GM21447 (cell line): ENCODE data around the gene SH3RF1.

Experiments used
- ATAC-seq: cut with Tn5 transposase; IDR thresholded peaks from one replicate; pipeline ENCODE4 v1.9.1; 2021; ENCODE audit not compliant: unreplicated experiment

Gene SH3RF1

DNA sequence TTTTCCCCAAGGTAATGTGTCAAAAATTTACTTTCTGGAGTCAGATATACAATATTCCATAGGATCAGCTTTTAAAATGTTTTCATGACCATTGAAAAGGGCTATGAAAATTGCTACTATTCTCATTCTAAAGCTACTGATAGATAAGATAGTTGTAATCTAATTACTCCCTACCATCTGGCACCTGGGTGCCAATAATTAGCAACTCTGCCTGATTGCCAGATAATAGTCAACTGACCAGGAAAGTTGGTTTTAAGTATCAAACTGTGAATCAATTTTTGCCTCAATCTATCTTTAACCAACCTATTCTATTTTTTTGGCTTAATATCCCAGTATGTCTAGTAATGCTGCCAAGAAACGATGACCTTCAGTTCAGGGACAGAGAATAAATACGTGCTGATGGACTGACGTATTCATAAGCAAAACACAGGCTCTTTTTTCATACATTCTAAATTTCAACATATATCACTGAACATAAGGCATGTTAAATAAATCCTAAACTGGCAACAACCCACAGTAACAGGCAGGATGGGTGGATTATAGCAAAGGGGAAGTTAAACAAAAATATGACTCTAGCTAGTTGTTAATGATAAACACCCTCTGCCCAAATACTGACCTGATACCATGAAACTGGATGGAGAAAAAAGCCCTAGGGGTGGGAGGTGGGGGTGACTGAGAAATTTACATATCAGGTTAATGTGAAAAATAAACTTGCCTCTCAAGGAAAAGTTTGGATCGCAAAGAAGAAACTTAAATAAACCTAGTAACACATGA lies 18.2 kb downstream of the SH3RF1 start:
- peak; percentile 82 for ATAC-seq

- no peak for ATAC-seq
Measured at GRCh38 chr4:169251291-169252235, 19.2 kb downstream of the SH3RF1 start.

DNA sequence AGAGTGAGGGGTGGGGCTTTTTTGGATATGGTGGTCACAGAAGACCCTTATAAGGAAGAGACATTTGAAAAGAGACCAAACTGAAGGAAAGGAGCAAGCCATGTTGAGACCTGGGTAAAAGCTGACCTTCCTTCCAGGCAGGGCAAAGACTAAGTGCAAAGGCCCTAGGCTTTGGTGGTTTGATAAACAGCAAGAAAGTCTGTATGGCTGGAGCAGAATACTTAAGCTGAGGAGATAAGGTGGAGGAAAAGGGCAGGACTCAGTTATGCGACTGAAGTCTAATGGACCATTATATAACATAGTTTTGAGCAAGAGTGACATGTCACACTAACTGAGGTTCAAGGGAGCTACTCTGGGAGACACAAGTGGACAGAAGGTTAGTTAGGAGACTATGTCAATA lies 20.0 kb downstream of the SH3RF1 start:
- ATAC-seq = no peak

DNA sequence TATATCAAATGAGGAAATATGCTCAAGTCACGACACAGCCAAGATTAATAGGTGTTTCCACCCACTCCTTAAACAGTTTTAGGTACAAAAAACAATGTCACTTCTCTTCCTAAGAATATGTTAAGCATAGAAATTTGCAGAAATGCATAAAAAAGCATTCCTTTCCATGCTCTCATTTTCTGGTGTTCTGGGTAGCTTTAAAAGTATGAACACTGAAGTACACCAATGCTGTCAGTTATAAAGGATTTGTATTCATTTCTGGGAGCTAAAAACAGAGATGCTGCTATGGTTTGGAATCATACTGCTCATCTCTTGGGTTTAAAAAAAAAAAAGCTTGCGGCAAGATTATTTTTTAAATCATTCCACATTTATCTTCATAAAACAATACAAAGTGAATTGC lies 20.8 kb downstream of the SH3RF1 start:
- ATAC-seq = no peak

DNA sequence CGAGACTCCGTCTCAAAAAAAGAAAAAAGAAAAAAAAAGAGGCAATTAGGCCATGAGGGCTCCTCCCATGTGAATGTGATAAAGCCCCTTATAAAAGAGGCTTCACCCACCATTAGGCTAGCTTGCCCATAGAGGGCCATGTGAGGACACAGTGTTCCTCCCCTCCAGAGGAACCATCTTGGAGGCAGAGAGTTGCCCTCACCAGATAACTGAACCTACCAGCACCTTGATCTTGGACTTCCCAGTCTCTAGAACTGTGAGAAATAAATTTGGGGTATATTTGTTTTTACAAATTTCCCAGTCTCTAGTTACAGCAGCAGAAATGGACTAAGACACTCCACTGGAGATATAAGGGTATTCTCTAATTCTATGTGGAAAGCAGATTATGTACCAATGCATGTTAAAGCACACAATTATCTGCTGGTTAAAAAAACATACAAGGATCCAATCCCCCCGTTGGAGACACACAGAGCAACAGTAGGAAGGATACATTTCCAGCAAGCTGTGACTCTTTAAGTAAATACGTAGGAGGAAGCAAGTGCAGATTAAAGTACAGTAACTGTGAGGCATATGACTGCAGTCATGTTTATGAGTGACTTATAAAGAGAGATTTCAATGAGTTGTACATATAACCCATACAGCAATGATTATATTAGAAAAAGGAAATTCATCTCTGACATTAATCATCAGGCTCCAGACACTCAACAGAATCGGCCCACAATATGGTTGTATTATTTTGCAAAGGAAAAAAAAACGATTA lies 21.4 kb downstream of the SH3RF1 start:
- ATAC-seq = no peak

GRCh38 chr4:169248645-169249044 lies 22.1 kb downstream of the SH3RF1 start:
- ATAC-seq = no peak

GRCh38 chr4:169246957-169247396 lies 23.8 kb downstream of the SH3RF1 start:
- no peak for ATAC-seq

DNA sequence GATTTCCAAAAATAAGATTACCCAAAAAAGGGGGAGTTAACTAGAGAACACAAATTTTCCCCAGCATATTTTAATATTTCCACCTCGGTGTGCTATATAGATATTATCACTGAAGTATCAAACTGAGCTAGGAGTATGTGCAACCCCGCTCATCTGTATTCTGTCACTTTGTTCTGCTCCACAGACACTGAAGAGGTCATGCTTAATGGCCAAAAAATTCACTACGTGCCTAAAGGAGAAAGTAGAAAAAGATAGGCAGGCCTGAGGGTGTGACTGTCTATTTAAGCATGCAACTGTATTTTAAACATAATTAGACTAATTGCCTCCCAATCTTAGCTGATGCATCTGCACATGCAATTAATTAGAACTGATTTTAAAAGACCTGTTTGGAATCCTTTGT lies 24.5 kb downstream of the SH3RF1 start:
- no peak for ATAC-seq

DNA sequence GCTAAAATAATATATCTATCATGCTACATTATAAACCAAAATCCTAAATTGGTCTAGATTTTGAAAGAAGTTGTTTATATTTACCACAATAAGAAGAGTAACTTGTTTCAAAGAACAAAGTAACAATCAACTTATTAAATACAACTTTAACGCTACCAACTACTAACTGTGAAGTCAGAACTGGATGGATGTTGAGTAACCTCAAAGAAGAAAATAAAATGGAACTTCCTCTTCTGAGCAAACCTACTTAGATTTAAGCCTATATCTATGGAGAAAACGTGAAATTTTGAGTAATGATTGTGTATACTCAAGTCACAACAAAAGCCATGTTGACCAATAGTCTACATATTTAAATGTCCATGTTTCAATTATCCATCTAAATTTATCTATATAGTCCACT lies 25.7 kb downstream of the SH3RF1 start:
- no peak for ATAC-seq

GRCh38 chr4:169243825-169244609 lies 26.7 kb downstream of the SH3RF1 start:
- ATAC-seq = no peak

GRCh38 chr4:169241464-169241863 lies 29.3 kb downstream of the SH3RF1 start:
- no peak for ATAC-seq

DNA sequence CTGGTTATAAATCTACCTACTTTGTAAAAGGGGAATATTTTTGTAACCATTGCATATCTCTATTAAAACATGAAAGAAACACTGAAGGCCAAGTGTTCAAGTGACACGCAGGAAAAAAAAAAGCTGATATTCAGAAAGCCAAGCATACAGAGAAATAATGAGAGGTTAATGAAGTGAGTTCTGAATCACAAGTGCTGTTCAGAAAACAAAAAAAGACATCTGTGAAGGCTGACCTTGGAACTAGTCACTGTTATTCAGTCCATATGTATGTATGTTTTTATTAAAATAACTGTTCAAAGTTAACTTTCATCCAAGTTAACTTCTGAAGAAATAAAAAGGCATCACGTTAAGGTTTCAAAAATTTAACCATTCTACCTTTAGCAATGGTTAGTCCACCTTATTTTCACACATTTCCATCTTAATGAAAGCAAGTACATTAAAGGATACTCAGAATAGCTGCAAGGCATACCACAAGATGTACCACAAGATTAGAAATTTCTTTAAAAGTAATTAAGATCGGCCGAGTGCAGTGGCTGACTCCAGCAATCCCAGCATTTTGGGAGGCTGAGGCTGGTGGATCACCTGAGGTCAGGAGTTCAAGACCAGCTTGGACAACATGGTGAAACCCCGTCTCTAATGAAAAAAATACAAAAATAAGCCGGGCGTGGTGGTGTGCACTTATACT lies 31.4 kb downstream of the SH3RF1 start:
- ATAC-seq = no peak

GRCh38 chr4:169238445-169238844 lies 32.3 kb downstream of the SH3RF1 start:
- ATAC-seq = no peak

DNA sequence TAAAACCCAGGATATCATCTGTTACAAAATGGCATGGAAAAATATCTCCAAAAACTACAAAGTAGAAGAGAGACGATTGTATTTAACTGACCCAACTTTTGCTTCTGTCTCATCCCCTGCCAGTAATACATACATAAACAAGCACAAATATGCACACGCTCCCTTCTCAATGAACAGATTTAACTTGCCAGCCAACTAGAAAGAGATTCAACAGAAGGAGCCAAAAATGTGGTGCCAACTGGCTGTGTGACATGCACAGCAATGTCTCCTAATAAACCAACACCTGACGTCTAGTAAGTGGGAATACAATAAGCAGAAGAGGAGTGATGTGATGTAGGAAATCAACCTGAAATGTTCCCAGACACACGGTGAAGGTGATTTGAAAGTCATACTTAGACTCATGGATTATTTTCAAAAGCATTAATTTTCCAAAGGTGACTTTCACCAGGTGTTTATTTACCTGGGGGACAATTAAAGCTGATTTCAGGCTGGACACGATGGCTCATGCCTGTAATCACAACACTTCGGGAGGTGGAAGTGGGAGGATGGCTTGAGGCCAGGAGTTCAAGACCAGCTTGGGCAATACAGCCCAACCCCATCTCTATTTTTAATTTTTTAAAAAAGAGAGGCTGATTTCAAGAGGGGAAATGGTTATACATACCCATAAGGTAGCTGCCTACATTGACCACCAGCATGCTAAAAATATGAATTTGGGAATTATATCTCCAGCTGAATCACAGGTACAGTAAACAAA lies 33.7 kb downstream of the SH3RF1 start:
- no peak for ATAC-seq

GRCh38 chr4:169236078-169236477 lies 34.7 kb downstream of the SH3RF1 start:
- ATAC-seq = no peak

GRCh38 chr4:169234137-169234855 lies 36.5 kb downstream of the SH3RF1 start:
- no peak for ATAC-seq

- ATAC-seq = no peak
Measured at GRCh38 chr4:169233691-169234090, 37.1 kb downstream of the SH3RF1 start.

- no peak for ATAC-seq
Measured at GRCh38 chr4:169231647-169232262, 39.0 kb downstream of the SH3RF1 start.
